ENCODE measurements around the gene PNMA8A.

PNMA8A gene

GRCh38 chr19:46422344-46422743 lies 49.0 kb downstream of the PNMA8A start:
- TF ChIP-seq CTCF (IDR thresholded peaks at IDR 0.05; ENCODE audit: low read depth, low read length, missing control alignments): no peak
- no peak overlapping the region for H3K4me3 ChIP-seq (ENCODE audit: low read depth, low read length)
- DNase-seq (ENCODE audit: low read depth): no peak

- no peak for TF ChIP-seq CTCF (IDR thresholded peaks at IDR 0.05; ENCODE audit: low read depth, low read length, missing control alignments)
- no peak overlapping the region for H3K4me3 ChIP-seq (ENCODE audit: low read depth, low read length)
- DNase-seq (ENCODE audit: low read depth): no peak
Observed at GRCh38 chr19:46420056-46420455, 51.3 kb downstream of the PNMA8A start.

All from GM12864 (cell line).